ENCODE data around the gene SPZ1. TPM values are rescaled to one million over a fixed set of nuclear protein-coding genes. Genes with fewer than 3 reads are reported as not detected.

SPZ1 gene
- total RNA-seq, 1 donor from 2014 or later = not detected

DNA sequence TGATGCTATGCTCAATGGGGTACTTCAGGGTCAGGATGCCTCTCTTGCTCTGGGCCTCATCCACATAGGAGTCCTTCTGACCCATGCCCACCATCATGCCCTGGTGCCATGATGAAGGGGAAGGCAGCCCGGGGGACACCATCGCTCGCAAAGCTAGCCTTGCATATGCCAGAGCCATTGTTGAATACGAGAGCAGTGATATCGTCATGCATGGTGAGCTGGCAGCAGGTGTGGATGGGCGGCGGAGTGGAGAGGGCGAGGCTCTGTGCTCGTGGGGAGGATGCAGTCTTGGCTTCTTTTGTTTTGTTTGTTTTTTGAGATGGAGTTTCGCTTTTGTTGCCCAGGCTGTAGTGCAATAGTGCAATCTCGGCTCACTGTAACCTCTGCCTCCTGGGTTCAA lies 17.2 kb upstream of the SPZ1 start:
- H3F3A ChIP-seq (ENCODE audit: low read depth) = peaks cover 5% of the 10 kb centered on the region
- Mint-ChIP-seq H3K4me1 (peaks cover 4% of the 10 kb centered on the region), H3K9me3 (peaks cover 13% of the 10 kb centered on the region), H3K27ac (peak overlapping the region; percentile 82), H3K4me3 (no peak overlapping the region), H3K27me3 (ENCODE audit: insufficient read depth, low read depth) (peaks cover 2% of the 10 kb centered on the region), H3K36me3 (no peaks in the 10 kb centered on the region)
- H3K4me3 ChIP-seq = no peak overlapping the region
- no peaks in the 10 kb centered on the region for H3K27me3 ChIP-seq
- no peak overlapping the region for H3K27ac ChIP-seq
- no peak overlapping the region for H3K9ac ChIP-seq
- no peaks in the 10 kb centered on the region for H3K79me2 ChIP-seq (ENCODE audit: low read depth)
- no peak overlapping the region for H3K4me2 ChIP-seq
- DNase-seq (ENCODE audit: low spot score) = no peak
- no peak overlapping the region for H2AFZ ChIP-seq (replicated peaks)
- H4K20me1 ChIP-seq (ENCODE audit: low read depth) = no peaks in the 10 kb centered on the region
- H3K9me3 ChIP-seq (ENCODE audit: low read depth) = no peaks in the 10 kb centered on the region
- TF ChIP-seq, protein P1, sequence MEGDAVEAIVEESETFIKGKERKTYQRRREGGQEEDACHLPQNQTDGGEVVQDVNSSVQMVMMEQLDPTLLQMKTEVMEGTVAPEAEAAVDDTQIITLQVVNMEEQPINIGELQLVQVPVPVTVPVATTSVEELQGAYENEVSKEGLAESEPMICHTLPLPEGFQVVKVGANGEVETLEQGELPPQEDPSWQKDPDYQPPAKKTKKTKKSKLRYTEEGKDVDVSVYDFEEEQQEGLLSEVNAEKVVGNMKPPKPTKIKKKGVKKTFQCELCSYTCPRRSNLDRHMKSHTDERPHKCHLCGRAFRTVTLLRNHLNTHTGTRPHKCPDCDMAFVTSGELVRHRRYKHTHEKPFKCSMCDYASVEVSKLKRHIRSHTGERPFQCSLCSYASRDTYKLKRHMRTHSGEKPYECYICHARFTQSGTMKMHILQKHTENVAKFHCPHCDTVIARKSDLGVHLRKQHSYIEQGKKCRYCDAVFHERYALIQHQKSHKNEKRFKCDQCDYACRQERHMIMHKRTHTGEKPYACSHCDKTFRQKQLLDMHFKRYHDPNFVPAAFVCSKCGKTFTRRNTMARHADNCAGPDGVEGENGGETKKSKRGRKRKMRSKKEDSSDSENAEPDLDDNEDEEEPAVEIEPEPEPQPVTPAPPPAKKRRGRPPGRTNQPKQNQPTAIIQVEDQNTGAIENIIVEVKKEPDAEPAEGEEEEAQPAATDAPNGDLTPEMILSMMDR (IDR thresholded peaks at IDR 0.05) = no peak
- H3K36me3 ChIP-seq = no peaks in the 10 kb centered on the region
- H3K4me1 ChIP-seq = no peaks in the 10 kb centered on the region

DNA sequence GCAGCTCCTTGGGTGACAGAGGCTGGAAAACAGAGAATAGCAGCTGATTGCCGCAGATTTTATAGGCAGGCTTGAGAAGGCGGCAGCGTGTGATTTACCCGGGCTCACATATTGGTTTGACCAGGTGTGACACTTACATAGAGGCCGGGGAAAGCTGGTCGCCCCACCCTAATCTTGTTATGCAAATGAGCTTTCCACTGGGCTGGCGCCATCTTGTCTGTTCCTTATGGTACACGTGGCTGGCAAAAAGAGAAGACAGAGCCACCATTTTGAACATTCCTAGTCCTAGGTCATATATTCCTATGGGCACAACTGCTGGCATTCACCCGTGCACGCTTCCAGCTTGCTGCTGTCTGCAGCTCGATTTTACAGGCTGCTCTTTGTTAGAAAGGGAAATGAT lies 11.3 kb upstream of the SPZ1 start:
- Mint-ChIP-seq H3K4me1 (no peaks in the 10 kb centered on the region), H3K9me3 (peaks cover 20% of the 10 kb centered on the region), H3K4me3 (no peak overlapping the region), H3K27me3 (ENCODE audit: insufficient read depth, low read depth) (peaks cover 2% of the 10 kb centered on the region), H3K27ac (no peak overlapping the region), H3K36me3 (no peaks in the 10 kb centered on the region)
- H3F3A ChIP-seq (ENCODE audit: low read depth) = peaks cover 5% of the 10 kb centered on the region
- H3K4me1 ChIP-seq = no peaks in the 10 kb centered on the region
- DNase-seq (ENCODE audit: low spot score) = no peak
- H3K9ac ChIP-seq = no peak overlapping the region
- H4K20me1 ChIP-seq (ENCODE audit: low read depth) = no peaks in the 10 kb centered on the region
- no peaks in the 10 kb centered on the region for H3K36me3 ChIP-seq
- no peak for TF ChIP-seq EZH2 (IDR thresholded peaks at IDR 0.05)
- TF ChIP-seq, protein P1 (IDR thresholded peaks at IDR 0.05) = no peak
- no peak for TF ChIP-seq EZH2phosphoT487 (IDR thresholded peaks at IDR 0.05)
- H3K79me2 ChIP-seq (ENCODE audit: low read depth) = no peaks in the 10 kb centered on the region
- no peaks in the 10 kb centered on the region for H3K9me3 ChIP-seq (ENCODE audit: low read depth)
- no peaks in the 10 kb centered on the region for H3K27me3 ChIP-seq
- no peak overlapping the region for H3K27ac ChIP-seq
- no peak overlapping the region for H2AFZ ChIP-seq (replicated peaks)
- H3K4me3 ChIP-seq = no peak overlapping the region
- H3K4me2 ChIP-seq = no peak overlapping the region

GRCh38 chr5:80309871-80310665 lies 9.7 kb upstream of the SPZ1 start:
- Mint-ChIP-seq H3K27ac (no peak overlapping the region), H3K27me3 (ENCODE audit: insufficient read depth, low read depth) (no peaks in the 10 kb centered on the region), H3K4me3 (no peak overlapping the region), H3K4me1 (no peaks in the 10 kb centered on the region), H3K36me3 (no peaks in the 10 kb centered on the region), H3K9me3 (peaks cover 22% of the 10 kb centered on the region)
- Histone ChIP-seq H3K4me3 (no peak overlapping the region), H3K4me2 (no peak overlapping the region), H4K20me1 (ENCODE audit: low read depth) (no peaks in the 10 kb centered on the region), H3K4me1 (no peaks in the 10 kb centered on the region), H3K9ac (no peak overlapping the region), H3K27ac (no peak overlapping the region), H3K36me3 (no peaks in the 10 kb centered on the region), H3K9me3 (ENCODE audit: low read depth) (no peaks in the 10 kb centered on the region), H2AFZ (replicated peaks) (no peak overlapping the region), H3F3A (ENCODE audit: low read depth) (peaks cover 5% of the 10 kb centered on the region), H3K79me2 (ENCODE audit: low read depth) (no peaks in the 10 kb centered on the region), H3K27me3 (no peaks in the 10 kb centered on the region)
- DNase-seq (ENCODE audit: low spot score) = no peak
- TF ChIP-seq, protein P1 (IDR thresholded peaks at IDR 0.05) = no peak
- TF ChIP-seq EZH2 (IDR thresholded peaks at IDR 0.05) (no peak), EZH2phosphoT487 (IDR thresholded peaks at IDR 0.05) (no peak)

All from neural progenitor cell (in vitro differentiated cells).